Heart right ventricle (tissue), 16 donors: ENCODE results near the gene BHLHA15. TPM values are rescaled to one million over a fixed set of nuclear protein-coding genes. Genes with fewer than 3 reads are reported as not detected.

Experiments used
- ATAC-seq, 8 donors: fragments of 200-7000 bp; cut with Tn5 transposase; one replicate each; pipeline ENCODE4 v1.9.1; 2020; ENCODE audit warnings: mild to moderate bottlenecking in 8 of 8, moderate library complexity in 8 of 8, moderate number of reproducible peaks in 1 of 8
- DNase-seq, 2 donors: peaks; one replicate each; pipeline ENCODE4 v3.0.0-alpha.2; 2020
- H3K27ac ChIP-seq, 10 donors: fragments of 200-600 bp; sonication (generic) in 2 of 10; one replicate each; pipeline versions ENCODE4 v1.5.0 to v1.8.0; 2020 to 2022; ENCODE audit warnings: mild to moderate bottlenecking in 3 of 10
- H3K27me3 ChIP-seq, 7 donors: fragments of 200-600 bp; one replicate each; pipeline ENCODE4 v1.8.0; 2021 to 2022; ENCODE audit warnings: mild to moderate bottlenecking in 2 of 7
- H3K36me3 ChIP-seq, 9 donors: fragments of 200-600 bp; sonication (generic) in 1 of 9; one replicate each; pipeline versions ENCODE4 v1.5.0 to v1.8.0; 2020 to 2022; ENCODE audit warnings: mild to moderate bottlenecking in 2 of 9
- H3K4me1 ChIP-seq, 9 donors: fragments of 200-600 bp; sonication (generic) in 1 of 9; one replicate each; pipeline versions ENCODE4 v1.5.0 to v1.8.0; 2020 to 2022; ENCODE audit warnings: mild to moderate bottlenecking in 4 of 9
- H3K4me3 ChIP-seq, 10 donors: fragments of 200-600 bp; sonication (generic) in 2 of 10; one replicate each; pipeline versions ENCODE4 v1.5.0 to v1.8.0; 2020 to 2022; ENCODE audit warnings: mild to moderate bottlenecking in 7 of 10, moderate library complexity in 2 of 10
- H3K9me3 ChIP-seq, 11 donors: fragments of 200-600 bp in 10 of 11; sonication (generic) in 2 of 11; one replicate each; pipeline versions ENCODE4 v1.5.0 to v1.8.0; 2013 to 2022; ENCODE audit warnings: mild to moderate bottlenecking in 2 of 11, control low read depth in 1 of 11, moderate library complexity in 1 of 11
- WGBS, 2 donors: extraction: QIAGEN DNeasy Blood & Tissue Kit; methylation state at CpG; one replicate each; pipeline ENCODE4 v1.1.7; 2013; ENCODE audit warnings: inconsistent platforms in 1 of 2; 5-methylcytosine and 5-hydroxymethylcytosine counted together
- intact Hi-C, 10 donors: fragments of 100-400 bp; cut with DNase I; formaldehyde crosslinking; loops; one replicate each; pipeline versions ENCODE4 v1.11.1 to v1.14.2; 2022
- polyA plus RNA-seq, 2 donors: library from polyadenylated mRNA; stranded (reverse); fragments of 200-250 nt; gene quantifications; one replicate each; pipeline ENCODE4 v1.2.3, GENCODE V29; 2013
- total RNA-seq, 10 donors: library from RNA; stranded (reverse); fragmentation: NEBNext Ultra II Directional in 3 of 10; extraction: Animal tissue kit (Norgen Biotek cat#: 25700) in 3 of 10; gene quantifications; one replicate each; pipeline versions ENCODE4 v1.2.1 to v1.2.4, GENCODE V29; 2021 to 2023
- TF ChIP-seq, protein P1 (sequence below), 9 donors: fragments of 200-600 bp; sonication (generic) in 2 of 9; IDR thresholded peaks; one replicate each; pipeline versions ENCODE4 v1.5.0 to v1.8.0; 2021 to 2022; ENCODE audit warnings: antibody characterized with exemption in 9 of 9, mild to moderate bottlenecking in 5 of 9, moderate library complexity in 1 of 9
- donor health status: Arrhythmogenic right ventricular cardiomyopathy.
- donor health status: ischemic (EF 13 %, LVEDD 7.1; RV severe dilation, severe dysfunction).
- donor health status: healthy with polysubstance abuse.
- donor health status: DM: no; HTN: yes; CAD: no.
- donor health status: DM: no; HTN: no; CAD: no.
- donor health status: ischemic (EF 25% LVEDD 6.9; RV normal size, moderate dysfunction).
- donor health status: ischemic (EF 25% LVEDD 5.7; RV mildly dilated, moderate dysfunction).
- donor health status: healthy.
- donor health status: DM: yes; HTN: yes; CAD: no.
- donor health status: Ischemic cardiomyopathy.
- donor health status: ischemic (EF 35%, LVEDD 5.7; RV mildly dilated, moderate dysfunction).
- donor health status: nonischemic (EF 11% LVEDD 7.7; RV severe dilation, severe dysfunction).
- donor health status: DM: yes; HTN: yes; CAD: no.
- donor health status: PGD.
- donor health status: ischemic (EF 29% LVEDD 5.4; RV normal size, mild dysfunction).
- donor health status: nonischemic (EF 23%, LVEDD 6.1; RV moderate dilation, normal function).

The BHLHA15 gene
- total and polyA plus RNA-seq, 12 donors, result 0.06 TPM; not detected in 11

DNA sequence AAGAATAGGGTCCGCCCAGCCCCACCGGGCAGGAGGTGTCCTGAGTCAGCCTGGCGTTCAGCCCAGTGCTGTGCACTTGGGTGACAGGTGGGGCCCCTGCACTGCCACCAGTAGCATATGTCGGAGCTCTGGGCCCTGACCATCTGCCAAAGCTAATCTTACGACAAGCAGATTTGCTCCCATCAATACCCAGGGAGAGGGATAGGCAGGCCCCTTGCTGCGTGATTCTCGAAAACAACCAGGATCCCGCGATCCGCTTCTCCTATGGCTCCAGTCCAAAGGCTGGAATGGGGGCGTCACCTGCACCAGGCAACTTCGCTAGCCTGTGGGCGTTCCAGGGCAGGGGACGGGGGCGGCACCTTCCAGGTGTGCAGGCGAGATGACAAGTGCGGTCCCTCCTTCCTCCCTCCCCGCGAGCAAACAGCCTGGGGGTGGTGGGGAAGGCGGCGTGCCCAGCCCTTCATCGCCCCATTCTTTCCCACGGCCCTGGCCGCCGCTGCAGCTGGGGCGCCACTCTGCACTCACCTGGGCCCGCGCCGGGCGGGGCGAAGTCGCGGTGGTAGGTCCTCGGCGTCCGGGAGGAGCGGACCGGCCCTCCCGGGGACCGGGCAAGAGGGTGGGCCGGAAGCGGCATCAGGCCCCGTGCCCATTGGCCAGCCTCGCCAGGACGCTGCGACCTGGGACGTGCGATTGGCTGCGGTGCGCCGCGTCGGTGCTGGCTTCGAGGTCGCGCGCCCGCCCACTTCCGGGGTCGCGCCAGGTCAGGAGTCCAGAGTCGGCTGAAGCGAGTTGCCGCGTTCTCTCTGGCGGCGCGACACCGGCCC lies 40.6 kb downstream of the BHLHA15 start, which contains the start of gene TECPR1:
Gene TECPR1 (minus strand): TSS at position 632 of the 824 bp plus-strand sequence. CDS start 6,086 bp downstream, outside the sequence.
- Histone ChIP-seq H3K4me1 (peaks cover 4 to 66% (median 52%) of the 10 kb centered on the region in 9 donors), H3K9me3 (no peaks in the 10 kb centered on the region), H3K27ac (peak within 1 kb of the TSS; percentile 72 to 93 (median 88)), H3K36me3 (peaks cover 0 to 20% (median 0%) of the 10 kb centered on the region in 9 donors), H3K27me3 (no peaks in the 10 kb centered on the region), H3K4me3 (peak within 1 kb of the TSS; percentile 75 to 97 (median 90))
- peak; percentile 98 to 100 (median 99) for ATAC-seq
- peak; percentile 95 to 96 for DNase-seq
- intact Hi-C loops, result loop anchor here in 1 of 10 donors (2.0 kb wide), 1 partner anchor 29 kb away; the partner anchor contains the start of gene BRI3
- WGBS, 2 donors, result 0% methylated on average over 68 to 69 of the region's 69 CpGs
- TF ChIP-seq, protein P1, sequence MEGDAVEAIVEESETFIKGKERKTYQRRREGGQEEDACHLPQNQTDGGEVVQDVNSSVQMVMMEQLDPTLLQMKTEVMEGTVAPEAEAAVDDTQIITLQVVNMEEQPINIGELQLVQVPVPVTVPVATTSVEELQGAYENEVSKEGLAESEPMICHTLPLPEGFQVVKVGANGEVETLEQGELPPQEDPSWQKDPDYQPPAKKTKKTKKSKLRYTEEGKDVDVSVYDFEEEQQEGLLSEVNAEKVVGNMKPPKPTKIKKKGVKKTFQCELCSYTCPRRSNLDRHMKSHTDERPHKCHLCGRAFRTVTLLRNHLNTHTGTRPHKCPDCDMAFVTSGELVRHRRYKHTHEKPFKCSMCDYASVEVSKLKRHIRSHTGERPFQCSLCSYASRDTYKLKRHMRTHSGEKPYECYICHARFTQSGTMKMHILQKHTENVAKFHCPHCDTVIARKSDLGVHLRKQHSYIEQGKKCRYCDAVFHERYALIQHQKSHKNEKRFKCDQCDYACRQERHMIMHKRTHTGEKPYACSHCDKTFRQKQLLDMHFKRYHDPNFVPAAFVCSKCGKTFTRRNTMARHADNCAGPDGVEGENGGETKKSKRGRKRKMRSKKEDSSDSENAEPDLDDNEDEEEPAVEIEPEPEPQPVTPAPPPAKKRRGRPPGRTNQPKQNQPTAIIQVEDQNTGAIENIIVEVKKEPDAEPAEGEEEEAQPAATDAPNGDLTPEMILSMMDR (IDR thresholded peaks at IDR 0.05), result no peak

DNA sequence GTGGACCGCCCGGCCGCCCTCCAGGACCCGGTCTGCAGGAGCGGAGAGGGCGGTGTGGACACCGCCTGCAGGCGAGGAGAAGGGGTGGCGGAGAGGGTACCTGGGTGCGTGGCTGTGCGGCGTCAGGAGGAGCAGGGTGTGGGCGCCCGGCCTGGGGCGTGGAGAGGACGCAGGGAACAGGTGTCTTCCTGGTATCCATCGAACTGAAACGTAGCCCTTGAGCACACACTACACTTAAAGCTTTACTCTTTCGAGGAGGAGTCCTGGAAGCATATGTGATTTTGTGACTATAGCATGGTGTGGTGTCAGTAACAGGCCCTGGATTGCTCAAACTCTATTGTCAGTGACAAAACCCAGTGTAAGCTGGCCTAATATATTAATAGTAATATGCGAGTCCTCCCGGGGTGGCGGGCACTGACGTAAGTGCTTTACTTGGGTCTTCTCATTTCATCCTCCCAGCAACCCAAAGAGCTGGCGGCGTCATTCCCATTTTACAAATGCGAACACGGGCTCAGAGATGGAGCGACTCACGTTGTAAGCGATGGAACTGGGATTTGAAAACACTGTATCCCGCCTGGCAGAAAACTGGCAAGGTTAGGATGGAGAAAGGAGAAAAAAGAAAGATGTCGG lies 41.3 kb downstream of the BHLHA15 start:
- Histone ChIP-seq H3K4me1 (peaks cover 4 to 66% (median 49%) of the 10 kb centered on the region in 9 donors), H3K9me3 (no peaks in the 10 kb centered on the region), H3K27ac (peak overlapping the region; percentile 48 to 93 (median 84)), H3K36me3 (peaks cover 0 to 27% (median 5%) of the 10 kb centered on the region in 9 donors), H3K27me3 (no peaks in the 10 kb centered on the region), H3K4me3 (peak overlapping the region; percentile 75 to 97 (median 90))
- WGBS, 2 donors, result 19 to 22% methylated on average over 32 of the region's 32 CpGs
- TF ChIP-seq, protein P1 (IDR thresholded peaks at IDR 0.05), result no peak
- DNase-seq (no peak), ATAC-seq (peak in 1 of 8 donors; percentile 30)
- intact Hi-C loops, result loop anchor here in 1 of 10 donors (2.0 kb wide), 1 partner anchor 28 kb away; the partner anchor contains the start of gene BRI3

DNA sequence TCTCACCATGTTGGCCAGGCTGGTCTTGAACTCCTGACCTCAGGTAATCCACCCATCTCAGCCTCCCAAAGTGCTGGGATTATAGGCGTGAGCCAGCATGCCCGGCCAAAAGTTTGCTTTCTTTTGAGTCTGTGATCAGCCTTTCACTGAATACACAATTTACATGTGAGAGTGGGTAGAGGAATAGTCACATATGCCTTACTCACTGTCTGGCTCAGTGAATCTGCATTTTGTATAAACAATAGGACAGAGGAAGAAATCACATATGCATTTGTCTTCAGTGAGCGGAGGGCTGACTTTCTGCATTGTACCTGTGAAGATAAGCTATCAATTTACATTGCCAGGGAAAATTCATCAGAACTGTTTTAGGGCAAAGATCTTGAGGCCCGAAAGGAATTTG lies 43.3 kb downstream of the BHLHA15 start:
- intact Hi-C loops, result no loop called here
- Histone ChIP-seq H3K4me3 (no peak overlapping the region), H3K4me1 (peaks cover 4 to 46% (median 31%) of the 10 kb centered on the region in 9 donors), H3K36me3 (peaks cover 0 to 32% (median 5%) of the 10 kb centered on the region in 9 donors), H3K27me3 (no peaks in the 10 kb centered on the region), H3K27ac (no peak overlapping the region), H3K9me3 (no peaks in the 10 kb centered on the region)
- DNase-seq (no peak), ATAC-seq (no peak)
- WGBS, 2 donors, result 89 to 90% methylated on average over 4 of the region's 4 CpGs
- TF ChIP-seq, protein P1 (IDR thresholded peaks at IDR 0.05), result no peak

DNA sequence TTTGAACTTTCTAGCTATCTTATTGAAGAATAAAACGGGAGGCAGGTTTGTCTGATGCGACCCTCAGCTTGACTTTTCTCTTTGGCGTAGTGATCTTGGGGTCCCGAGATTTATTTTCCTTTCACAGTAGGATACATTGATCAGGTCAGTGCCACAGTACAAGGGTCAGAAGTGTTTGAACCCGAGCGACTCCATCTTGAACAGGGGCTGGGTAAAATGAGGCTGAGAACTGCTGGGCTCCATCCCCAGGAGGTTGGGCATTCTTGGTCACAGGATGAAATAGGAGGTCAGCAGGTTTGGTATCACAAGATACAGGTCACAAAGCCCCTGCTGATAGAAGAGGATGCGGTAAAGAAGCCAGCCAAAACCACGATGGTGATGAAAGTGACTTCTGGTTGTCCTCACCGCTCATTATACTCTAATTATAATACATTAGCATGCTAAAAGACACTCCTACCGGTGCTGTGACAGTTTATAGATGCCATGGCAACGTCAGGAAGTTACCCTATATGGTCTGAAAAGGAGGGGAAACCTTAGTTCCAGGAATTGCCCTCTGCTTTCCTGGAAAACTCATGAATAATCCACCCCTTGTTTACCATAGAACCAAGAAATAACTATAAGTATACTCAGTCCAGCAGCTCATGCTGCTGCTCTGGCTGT lies 43.8 kb downstream of the BHLHA15 start:
- no peak for ATAC-seq
- intact Hi-C loops, result no loop called here
- WGBS, 2 donors, result 75 to 84% methylated on average over 11 of the region's 11 CpGs
- no peak overlapping the region for H3K4me3 ChIP-seq
- no peak overlapping the region for H3K27ac ChIP-seq
- H3K27me3 ChIP-seq, result no peaks in the 10 kb centered on the region
- DNase-seq, result no peak
- TF ChIP-seq, protein P1 (IDR thresholded peaks at IDR 0.05), result no peak
- no peaks in the 10 kb centered on the region for H3K9me3 ChIP-seq
- H3K4me1 ChIP-seq, result peaks cover 4 to 41% (median 26%) of the 10 kb centered on the region in 9 donors
- H3K36me3 ChIP-seq, result peaks cover 0 to 29% (median 5%) of the 10 kb centered on the region in 9 donors
